GM18907 (cell line): Measurements from ENCODE around the gene CNGB1.
"Not testable (repeated sequence)": the region's sequence is repeated elsewhere in the genome, so short reads cannot be mapped to it uniquely, and the experiment has no call there.

Experiments used
- ATAC-seq: cut with Tn5 transposase; IDR thresholded peaks from one replicate; pipeline ENCODE4 v1.9.1; 2021; ENCODE audit warnings: mild to moderate bottlenecking, moderate library complexity; ENCODE audit not compliant: unreplicated experiment

CNGB1 gene

DNA sequence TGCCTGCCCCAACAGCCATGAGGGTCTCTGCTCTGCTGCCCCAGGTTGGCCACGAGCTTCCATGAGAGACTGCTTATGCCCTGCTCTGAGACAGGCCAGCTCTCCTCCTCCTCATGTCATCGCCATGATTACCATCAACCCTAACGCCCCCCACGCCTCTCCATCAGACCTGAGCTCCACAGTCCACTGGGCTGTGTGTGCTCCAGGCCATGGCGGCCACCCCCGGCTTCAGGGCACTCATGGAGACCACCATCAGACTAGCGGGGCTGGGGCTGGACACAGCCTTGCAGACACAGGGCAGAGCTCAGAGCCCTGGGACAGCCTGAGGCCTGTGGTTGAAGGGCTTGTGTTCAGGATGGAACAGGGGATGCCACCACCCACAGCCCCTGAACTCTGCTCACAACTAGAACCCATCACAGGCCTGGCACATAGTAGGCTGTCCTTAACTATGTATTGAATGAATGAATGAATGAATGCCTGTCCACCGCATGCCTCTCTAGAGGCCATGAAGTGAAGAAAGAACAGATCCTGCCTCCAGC lies 14.6 kb downstream of the CNGB1 start:
- no peak for ATAC-seq

DNA sequence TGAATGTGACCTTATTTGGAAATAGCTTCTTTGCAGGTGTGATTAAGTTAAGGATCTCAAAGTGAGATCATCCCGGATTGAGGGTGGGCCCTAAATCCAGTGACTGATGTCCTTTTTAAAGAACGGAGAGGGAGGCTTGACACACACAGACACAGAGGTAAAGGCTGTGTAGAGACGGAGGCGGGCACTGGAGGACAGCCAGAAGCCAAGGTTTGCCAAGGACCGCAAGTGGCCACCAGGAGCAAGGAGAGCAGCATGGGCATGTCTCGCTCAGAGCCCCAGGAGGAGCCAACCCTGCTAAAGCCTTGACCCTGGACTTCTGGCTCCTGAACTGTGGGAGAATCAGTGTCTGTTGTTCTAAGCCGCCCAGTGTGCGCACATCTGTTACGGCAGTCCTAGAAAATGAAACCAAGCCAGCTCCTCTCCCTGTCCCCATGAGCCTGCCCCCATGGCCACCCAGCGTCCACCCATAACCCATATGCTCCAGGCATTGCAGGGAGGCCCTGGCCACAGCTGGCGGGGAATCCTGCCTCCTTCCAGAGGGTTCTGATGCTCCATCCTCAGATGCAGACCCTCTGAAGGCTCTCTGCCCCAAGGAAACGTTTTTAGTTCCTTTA lies 15.2 kb downstream of the CNGB1 start:
- ATAC-seq, result no peak

DNA sequence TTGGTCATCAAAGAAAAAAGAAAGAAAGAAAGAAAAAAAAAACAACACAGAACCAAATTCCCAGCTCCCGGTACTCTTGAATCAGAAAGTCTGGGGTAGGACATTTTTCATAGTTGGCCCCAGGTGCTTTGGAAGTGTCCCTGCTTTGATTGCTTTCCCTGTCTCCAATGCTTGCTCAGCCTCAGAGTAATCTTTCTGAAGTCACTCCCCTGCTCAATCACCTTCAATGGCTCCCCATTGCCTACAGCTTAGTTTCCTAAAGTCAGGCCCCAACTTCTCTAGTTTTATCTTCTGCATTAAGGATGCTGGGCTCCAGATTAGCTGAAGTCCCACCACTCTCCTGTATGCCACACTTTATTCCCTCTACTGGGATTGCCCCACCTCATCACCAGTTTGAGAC lies 17.1 kb downstream of the CNGB1 start:
- ATAC-seq, result no peak

DNA sequence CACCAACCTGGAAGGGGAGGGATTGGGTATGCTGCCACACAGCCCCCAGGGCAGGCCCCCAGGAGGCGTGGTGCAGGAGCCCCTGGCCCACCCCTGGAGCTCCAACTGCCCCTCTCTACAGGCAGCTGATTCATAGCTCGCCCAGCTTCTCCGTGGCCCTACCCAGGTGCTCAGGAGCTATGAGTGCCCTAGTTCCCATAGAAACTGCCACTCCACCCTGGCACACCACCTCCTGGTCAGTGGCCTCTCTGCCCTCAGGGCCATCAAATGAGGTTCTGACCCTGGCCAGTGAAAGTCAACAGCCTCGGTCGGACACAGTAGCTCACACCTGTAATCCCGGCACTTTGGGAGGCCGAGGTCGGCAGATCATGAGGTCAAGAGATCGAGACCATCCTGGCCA lies 18.0 kb downstream of the CNGB1 start:
- no peak for ATAC-seq

DNA sequence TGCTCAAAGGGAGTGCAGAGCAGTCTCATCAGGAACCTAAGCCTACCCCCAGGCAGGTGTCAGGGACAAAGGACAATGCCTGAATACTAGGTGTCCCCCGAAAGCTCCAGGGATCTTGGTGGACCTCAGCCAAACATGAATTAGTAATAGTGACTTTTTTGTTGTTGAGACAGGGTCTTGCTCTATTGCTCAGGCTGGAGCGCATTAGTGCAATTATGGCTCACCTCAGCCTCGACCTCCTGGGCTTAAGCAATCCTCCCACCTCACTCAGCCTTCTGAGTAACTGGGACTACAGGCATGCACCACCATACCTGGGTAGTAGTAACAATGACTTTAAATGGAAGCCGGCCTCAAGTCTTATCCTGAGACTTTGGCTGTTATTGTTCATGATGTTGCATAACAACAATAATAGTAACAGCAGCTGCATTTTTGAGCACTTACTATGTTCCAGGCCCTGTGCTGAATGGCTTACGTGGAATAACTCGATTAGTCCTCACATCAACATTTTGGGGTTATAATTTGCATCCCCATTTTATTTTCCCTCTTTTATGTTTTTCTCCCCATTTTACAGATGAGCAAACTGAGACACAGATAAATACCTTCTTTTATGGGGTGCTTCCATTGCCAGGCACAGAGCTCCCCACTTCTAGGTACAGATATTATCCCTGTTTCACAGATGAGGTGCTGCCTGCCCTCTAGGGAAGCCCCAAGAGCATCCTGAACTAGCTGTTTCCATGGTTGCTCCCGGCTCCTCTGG lies 19.5 kb downstream of the CNGB1 start:
- no peak for ATAC-seq

DNA sequence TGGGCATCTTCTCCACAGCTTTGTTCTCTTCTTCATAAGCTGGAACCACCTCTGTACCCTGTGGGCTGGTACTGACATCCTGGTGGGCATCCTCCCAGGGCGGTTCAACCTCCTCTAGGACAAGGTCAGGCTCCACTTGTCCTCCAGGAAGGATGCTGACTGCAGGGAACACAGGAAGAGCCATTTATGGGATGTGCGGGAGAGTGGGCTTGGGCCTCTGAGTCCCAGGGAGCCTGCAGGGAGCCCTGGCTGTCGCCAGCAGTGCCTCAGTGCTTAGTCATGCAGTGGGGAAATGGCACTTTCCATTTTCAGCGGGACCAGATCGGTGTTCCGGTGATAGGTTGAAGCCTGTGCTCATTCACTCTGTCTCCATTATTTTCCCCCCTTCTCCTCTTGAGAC lies 20.5 kb downstream of the CNGB1 start:
- ATAC-seq, result no peak

DNA sequence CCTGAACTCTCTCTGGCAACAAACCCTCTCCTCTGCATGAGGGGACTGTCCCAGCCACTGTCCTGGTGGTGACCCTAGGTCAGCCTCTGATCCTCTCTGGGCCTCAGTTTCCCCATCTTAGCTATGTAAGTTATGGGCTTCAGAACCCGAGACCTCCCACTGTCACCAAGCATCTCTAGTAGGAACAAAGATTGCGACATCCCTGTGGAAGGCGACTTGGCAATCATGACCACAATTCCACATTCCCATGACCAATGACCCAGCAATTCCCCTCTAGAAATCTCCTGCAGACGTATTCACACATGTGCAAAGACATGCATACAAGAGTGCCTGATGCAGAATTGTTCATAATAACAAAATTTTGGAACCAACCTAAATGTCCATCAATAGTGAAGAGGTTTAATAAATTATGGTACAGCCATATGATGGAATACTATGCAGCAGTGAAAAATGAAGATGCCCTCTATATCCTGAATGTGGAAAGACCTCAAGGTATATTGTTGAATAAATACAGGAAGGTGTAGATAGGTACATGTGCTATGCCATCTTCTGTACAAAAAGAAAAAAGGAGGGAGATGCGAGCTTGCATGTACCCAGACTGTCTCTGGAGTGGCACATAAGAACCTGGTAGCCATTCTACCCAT lies 21.2 kb downstream of the CNGB1 start:
- no peak for ATAC-seq

DNA sequence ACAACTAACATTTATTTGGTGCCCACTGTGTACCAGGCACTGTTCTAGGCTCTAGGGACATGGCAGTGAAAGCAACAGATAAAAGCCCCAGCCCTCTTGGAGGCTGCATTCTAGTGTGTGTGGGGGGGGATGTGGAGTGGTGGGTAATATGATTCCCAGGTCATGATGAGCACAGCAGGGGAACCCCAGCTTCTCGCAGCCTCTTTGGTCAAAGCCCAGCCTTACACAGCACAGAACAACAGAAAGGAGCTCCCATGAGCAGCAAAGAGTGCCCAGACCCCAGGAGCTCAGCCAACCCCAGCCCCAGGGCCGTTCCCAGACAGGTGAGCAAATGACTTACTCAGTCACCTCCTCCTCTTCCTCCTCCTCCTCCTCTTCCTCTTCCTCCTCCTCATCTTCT lies 21.9 kb downstream of the CNGB1 start:
- ATAC-seq, result no peak

DNA sequence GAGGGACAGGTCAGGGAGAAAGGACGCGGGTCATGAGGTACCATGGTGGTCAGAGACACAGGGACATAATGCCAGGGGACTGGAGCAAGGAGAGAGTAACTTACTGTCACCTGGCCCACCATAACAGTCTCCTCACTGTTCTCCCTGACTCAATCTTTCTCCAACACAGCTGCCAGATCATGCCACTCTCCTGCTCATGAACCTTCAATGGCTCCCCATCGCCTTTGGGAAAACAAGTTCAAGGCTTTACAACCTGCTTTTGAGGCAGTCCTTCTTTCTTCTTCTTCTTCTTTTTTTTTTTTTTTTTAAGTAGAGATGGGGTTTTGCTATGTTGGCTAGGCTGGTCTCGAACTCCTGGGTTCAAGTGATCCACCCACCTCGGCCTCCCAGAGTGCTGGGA lies 22.9 kb downstream of the CNGB1 start:
- ATAC-seq, result no peak

DNA sequence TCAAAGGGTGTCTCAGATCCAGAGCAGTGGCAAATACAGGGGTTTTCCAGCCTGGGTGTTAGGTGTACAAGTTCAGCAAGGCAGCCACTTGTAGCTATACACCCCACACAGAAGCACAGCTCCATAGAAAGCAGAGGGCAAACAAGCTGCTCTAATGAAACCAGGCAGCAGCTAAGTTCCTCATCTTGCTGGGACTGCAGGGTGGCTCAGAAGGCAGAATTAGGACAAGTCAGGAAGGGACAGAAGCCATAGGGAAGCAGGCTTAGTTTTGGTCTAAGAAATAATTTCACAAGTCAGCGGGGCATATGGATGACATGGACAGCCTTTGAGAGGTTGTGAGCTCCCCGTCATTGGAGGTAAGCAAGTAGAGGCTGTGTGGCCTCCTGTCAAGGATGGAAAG lies 23.7 kb downstream of the CNGB1 start:
- ATAC-seq, result no peak

DNA sequence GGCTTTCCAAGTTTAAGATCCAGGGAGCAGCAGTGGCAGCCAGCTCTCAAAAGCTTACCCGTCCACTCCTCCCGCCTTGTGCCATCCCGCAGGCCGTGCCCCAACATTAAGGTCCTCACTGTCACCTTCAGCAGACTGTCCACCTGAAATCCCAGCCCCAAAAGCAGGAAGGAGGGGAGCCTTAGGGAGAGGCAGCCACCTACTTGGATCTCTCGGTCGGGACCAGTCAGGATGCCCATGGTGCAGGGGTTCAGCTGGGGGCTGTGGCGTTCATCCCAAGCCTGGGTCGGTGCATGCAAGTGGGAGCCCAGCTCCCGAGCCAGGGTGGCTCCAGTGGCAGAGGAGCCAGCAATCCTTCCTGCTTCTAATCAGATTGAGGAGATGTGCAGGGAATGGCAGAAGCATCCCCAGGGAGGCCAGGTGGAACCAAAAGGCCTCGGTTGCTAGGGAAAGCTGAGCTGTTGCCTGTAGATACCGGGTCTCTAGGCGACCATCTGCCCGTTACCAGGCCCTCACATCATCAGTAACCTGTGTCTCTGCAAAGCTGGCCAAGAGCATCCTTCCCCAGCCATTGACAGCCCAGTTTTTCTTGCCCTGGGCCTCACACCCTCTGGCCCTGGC lies 24.6 kb downstream of the CNGB1 start:
- no peak for ATAC-seq

DNA sequence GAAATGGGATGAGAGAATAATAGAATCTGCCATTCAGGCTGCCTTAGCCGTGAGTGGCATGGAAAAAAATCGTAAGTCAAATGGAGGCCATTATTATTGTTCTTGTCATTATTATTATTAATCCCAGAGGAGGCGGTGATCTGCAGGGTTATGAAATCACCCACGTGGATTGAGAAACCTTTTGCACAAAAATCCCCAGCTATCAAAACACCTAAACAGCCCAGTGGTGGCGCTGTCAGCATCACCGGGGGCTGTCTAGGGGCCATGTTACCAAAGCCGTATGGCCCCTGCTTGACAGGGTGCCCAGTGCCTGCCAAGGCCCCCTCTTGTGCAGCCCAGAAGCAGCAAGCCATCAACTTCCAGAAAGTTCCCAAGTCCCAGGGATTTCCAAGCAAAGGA lies 25.2 kb downstream of the CNGB1 start:
- no peak for ATAC-seq

DNA sequence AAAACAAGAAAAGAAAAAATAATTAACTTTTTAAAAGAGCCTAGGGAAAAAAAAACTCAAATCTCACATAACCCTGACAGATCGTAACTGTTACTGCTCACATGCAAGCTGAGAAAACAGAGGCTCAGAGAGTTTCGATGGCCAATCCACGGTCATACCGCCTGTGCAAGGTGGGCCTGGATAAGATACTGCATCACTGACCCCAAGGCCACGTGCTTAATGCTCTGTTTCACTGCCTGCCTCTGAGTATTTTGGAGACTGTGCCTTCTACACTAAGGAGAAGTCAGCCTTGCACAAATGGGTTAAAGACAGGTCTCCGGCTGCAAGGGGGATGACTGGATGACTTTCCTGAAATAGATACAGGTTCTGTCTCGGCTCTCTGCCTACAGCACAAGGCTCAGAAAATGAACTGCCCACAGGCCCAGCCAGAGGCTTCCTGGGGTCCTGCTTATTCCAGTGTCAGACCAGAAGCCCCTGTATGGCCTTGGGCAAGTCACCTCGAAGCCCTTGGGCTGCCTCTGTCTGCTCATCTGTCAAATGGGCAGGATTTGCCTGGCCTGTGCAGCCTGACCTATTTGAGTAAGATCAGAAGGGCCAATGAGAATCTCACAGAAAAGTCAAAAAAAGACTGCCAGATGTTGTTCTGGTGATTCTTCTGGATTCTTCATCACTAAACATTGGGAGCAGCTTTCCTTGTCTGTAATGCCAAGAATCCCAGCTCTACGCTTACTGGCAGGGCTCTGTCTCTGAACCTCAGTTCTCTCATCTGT lies 25.8 kb downstream of the CNGB1 start:
- no peak for ATAC-seq

DNA sequence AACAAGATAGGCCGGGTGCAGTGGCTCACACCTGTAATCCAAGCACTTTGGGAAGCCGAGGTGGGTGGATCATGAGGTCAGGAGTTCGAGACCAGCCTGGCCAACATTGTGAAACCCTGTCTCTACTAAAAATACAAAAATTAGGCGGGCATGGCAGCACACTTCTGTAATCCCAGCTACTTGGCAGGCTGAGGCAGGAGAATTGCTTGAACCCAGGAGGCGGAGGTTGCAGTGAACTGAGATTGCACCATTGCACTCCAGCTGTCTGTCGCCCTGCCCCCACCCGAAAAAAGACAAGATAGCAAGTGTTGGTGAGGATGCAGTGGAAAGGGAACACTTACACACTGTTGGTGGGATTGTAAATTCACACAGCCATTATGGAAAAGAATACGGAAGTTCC lies 27.5 kb downstream of the CNGB1 start:
- not testable (repeated sequence) for ATAC-seq

DNA sequence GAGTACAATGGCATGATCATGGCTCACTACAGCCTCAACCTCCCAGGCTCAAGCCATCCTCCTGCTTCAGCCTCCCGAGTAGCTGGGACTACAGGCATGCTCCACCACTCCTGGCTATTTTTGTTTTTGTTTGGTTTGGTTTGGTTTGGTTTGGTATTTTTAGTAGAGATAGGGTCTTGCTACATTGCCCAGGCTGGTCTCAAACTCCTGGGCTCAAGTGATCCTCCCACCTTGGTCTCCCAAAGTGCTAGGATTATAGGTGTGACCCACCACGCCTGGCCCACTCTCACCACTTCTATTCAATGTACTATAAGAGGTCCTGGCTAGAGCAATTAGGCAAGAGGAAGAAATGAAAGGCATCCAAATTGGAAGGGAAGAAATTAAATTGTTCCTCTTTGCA lies 29.0 kb downstream of the CNGB1 start:
- ATAC-seq, result not testable (repeated sequence)

DNA sequence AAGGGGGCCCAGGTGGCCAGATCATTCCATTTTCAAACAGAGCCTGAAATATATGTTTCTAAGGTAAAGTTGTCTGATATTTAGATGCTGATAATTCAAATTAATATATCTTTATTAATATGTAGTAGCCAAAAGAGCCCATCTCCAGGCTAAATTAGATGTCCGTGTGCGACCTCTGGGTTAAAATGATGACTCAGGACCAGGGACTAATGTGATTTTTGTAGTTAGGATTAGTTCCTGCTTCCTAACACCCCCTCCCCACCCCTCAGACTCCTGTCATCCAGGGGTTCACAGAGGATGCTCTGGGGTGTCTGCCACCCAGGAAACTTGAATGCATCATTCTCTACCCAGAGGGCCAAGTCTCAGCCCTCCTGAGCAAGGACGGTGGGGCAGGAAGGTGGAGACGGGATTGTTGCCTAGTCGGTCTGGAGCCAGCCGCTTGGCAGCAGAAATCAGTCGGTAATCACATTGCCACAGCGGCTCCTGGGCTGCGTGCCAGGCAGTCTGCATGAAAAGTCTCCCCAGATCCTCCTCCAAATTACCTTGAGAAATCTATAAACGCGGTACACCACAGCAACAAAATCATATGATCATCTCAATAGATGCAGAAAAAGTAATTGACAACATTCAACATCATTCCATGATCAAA lies 29.8 kb downstream of the CNGB1 start:
- ATAC-seq, result no peak

DNA sequence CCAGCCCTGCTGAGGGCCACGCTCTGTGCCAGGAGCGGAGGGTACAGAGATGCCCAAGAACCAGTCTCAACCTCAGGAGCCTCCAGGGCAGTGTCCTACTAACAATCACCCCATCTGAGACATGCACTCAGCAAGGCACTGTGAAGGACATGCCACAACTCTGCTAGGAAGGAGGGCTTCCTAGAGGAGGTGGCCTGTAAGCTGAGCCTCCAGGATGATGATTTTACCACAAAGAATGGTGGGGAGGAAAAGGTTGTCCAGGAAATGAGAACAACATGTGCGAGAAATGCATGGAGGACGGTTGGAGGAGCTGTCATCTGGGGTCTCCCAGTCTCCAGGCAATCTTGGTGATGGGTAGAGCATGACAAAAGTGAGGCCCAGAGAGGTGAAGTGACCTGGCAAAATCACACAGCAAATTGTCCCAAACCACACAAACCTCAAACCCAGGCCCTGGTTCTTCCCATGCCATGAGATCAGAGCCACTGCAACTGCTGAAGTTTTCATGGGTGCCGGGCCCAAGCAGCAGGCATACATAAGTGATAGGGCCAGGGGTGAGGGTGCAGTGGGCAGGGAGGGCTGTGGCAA lies 30.5 kb downstream of the CNGB1 start:
- no peak for ATAC-seq

DNA sequence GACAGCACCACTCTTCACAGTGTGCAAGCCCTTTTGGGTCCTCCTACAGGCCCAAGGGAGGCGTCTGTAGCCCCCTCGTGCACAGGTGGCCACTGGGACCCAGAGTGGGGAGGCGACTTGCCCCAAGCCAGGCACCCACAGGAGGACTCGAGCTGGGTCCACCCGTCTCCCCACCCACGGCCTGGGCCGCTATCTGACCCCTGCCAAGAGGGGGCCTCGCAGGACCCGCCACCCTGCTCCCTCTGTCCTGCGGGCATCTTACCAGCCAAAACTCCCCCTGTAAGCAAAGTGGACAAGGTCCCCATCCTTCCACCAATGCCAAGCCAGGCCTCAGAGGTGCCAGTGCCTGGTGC lies 31.1 kb downstream of the CNGB1 start:
- no peak for ATAC-seq

DNA sequence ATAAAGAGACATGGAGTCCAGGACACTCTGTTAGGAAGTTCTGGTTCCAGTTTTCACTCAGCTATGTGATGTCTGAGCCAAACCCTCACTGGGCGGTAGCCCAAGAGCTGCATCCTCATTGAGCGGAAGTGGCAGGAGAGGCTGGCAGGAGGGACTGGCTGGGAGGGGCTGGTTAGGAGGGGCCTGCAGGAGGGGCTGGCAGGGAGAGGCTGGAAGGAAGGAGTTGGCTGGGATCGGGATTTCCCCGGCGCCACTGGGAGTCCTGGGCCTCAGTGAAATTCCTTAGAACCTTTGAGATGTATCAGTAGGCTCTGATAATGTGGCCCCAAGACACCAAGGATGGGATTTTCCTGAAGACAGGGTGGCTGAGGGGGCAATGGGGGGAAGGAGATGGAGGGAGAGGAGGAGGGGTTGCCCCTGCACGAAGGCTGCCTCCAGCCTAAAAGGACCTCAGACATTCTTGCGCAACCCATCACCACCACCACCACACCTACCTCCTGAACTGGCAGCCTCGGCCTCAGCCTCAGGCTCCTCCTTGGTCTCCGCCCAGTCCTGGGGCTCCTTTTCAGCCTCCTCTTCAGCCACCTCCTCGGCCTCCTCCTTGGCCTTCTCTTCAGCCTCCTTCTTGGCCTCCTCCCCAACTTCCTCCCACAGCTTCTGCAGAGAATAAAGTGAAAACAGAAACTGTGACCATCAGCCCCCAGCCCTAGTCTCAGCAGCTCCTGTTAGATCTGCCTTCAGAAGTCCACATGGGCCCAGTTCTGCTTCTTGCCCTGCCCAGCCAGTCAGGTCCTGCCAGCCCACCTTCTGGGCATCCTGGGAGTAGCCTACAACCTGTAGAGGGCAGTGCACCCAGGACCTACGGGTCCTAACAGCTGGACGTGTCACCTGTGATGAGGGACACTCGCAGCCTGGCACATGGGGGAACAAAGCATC lies 31.7 kb downstream of the CNGB1 start:
- ATAC-seq, result no peak
